Trophoblast cell (in vitro differentiated cells and primary cell): ENCODE results near the gene IGSF8.

Source experiments
- DNase-seq, 2 donors: peaks; one replicate each; pipeline ENCODE4 v3.0.0-alpha.2; 2016
- H2AFZ ChIP-seq: 2 replicates; pipeline ENCODE4 v1.6.1; 2013; ENCODE audit warnings: low read length, moderate library complexity, mild to moderate bottlenecking; ENCODE audit not compliant: insufficient read depth, poor library complexity
- H2AK5ac ChIP-seq: 2 replicates; pipeline ENCODE4 v1.6.1; 2013; ENCODE audit warnings: mild to moderate bottlenecking, low read length
- H2BK120ac ChIP-seq: 2 replicates; pipeline ENCODE4 v1.6.1; 2013; ENCODE audit warnings: low read length, mild to moderate bottlenecking, moderate library complexity; ENCODE audit not compliant: insufficient read depth, poor library complexity
- H2BK12ac ChIP-seq: 2 replicates; pipeline ENCODE4 v1.6.1; 2013; ENCODE audit warnings: mild to moderate bottlenecking, low read length, moderate library complexity
- H2BK5ac ChIP-seq: 2 replicates; pipeline ENCODE4 v1.6.1; 2013; ENCODE audit warnings: low read length, low read depth, moderate library complexity, mild to moderate bottlenecking; ENCODE audit not compliant: poor library complexity
- H3K14ac ChIP-seq: 2 replicates; pipeline ENCODE4 v1.6.1; 2013; ENCODE audit warnings: mild to moderate bottlenecking, low read length
- H3K18ac ChIP-seq: 2 replicates; pipeline ENCODE4 v1.6.1; 2013; ENCODE audit warnings: mild to moderate bottlenecking, low read length
- H3K23ac ChIP-seq: 2 replicates; pipeline ENCODE4 v1.6.1; 2013; ENCODE audit warnings: low read length
- H3K27ac ChIP-seq: 2 replicates; pipeline ENCODE4 v1.5.1; 2013; ENCODE audit warnings: low read depth, mild to moderate bottlenecking, inconsistent platforms, low read length, moderate library complexity
- H3K27me3 ChIP-seq: 2 replicates; pipeline ENCODE4 v1.6.1; 2013; ENCODE audit warnings: inconsistent platforms, mild to moderate bottlenecking, low read length, moderate library complexity; ENCODE audit not compliant: insufficient read depth
- H3K36me3 ChIP-seq, 2 experiments: 1 replicate in 1 of 2; 2 replicates in 1 of 2; pipeline ENCODE4 v1.6.1; 2013; ENCODE audit warnings: low read length in 2 of 2, mild to moderate bottlenecking in 2 of 2, moderate library complexity in 1 of 2; ENCODE audit not compliant: insufficient read depth in 2 of 2, control insufficient read depth in 1 of 2
- H3K4ac ChIP-seq: 2 replicates; pipeline ENCODE4 v1.6.1; 2013; ENCODE audit warnings: low read depth, mild to moderate bottlenecking, low read length, moderate library complexity
- H3K4me1 ChIP-seq, 2 experiments: 1 replicate in 1 of 2; 2 replicates in 1 of 2; pipeline ENCODE4 v1.6.1; 2013; ENCODE audit warnings: low read length in 2 of 2, mild to moderate bottlenecking in 2 of 2, moderate library complexity in 1 of 2; ENCODE audit not compliant: insufficient read depth in 2 of 2, control insufficient read depth in 1 of 2
- H3K4me2 ChIP-seq: 2 replicates; pipeline ENCODE4 v1.6.1; 2013; ENCODE audit warnings: inconsistent platforms, mild to moderate bottlenecking, low read length, moderate library complexity
- H3K4me3 ChIP-seq: 2 replicates; pipeline ENCODE4 v1.5.1; 2013; ENCODE audit warnings: mild to moderate bottlenecking, low read depth, low read length, inconsistent platforms
- H3K79me1 ChIP-seq: one replicate; pipeline ENCODE4 v1.6.1; 2013; ENCODE audit warnings: low read length
- H3K79me2 ChIP-seq: 2 replicates; pipeline ENCODE4 v1.6.1; 2013; ENCODE audit warnings: low read length, mild to moderate bottlenecking; ENCODE audit not compliant: control insufficient read depth, insufficient read depth, poor library complexity
- H3K9ac ChIP-seq: 2 replicates; pipeline ENCODE4 v1.6.1; 2013; ENCODE audit warnings: mild to moderate bottlenecking, low read length
- H3K9me3 ChIP-seq: 2 replicates; pipeline ENCODE4 v1.6.1; 2013; ENCODE audit warnings: low read depth, mild to moderate bottlenecking, control low read depth, inconsistent platforms, low read length; ENCODE audit not compliant: insufficient read depth
- H4K12ac ChIP-seq: 2 replicates; pipeline ENCODE4 v1.6.1; 2013; ENCODE audit warnings: low read depth, mild to moderate bottlenecking, low read length, moderate library complexity
- H4K8ac ChIP-seq: 2 replicates; pipeline ENCODE4 v1.6.1; 2013; ENCODE audit warnings: low read depth, mild to moderate bottlenecking, low read length, moderate library complexity
- H4K91ac ChIP-seq: one replicate; pipeline ENCODE4 v1.6.1; 2013; ENCODE audit warnings: low read depth, mild to moderate bottlenecking, low read length, moderate library complexity
- WGBS: extraction: QIAGEN DNeasy Blood & Tissue Kit; methylation state at CpG from one replicate; pipeline ENCODE4 v1.1.7; 2013; ENCODE audit warnings: missing lambda C conversion rate; ENCODE audit not compliant: insufficient read length, insufficient coverage; ENCODE audit errors: extremely low coverage; 5-methylcytosine and 5-hydroxymethylcytosine counted together

IGSF8 gene

GRCh38 chr1:160049101-160049500 lies 49.3 kb downstream of the IGSF8 start:
- no peak for DNase-seq
- no peak overlapping the region for H4K91ac ChIP-seq
- no peaks in the 10 kb centered on the region for H3K36me3 ChIP-seq
- no peak overlapping the region for H2BK120ac ChIP-seq
- H2AFZ ChIP-seq, result no peak overlapping the region
- no peak overlapping the region for H3K4ac ChIP-seq
- H3K79me1 ChIP-seq, result no peaks in the 10 kb centered on the region
- H2BK5ac ChIP-seq, result no peak overlapping the region
- no peak overlapping the region for H4K8ac ChIP-seq
- WGBS, result no CpG with 5 or more reads among the region's 3 CpGs
- H3K4me1 ChIP-seq, result no peaks in the 10 kb centered on the region
- H3K14ac ChIP-seq, result no peak overlapping the region
- H3K9me3 ChIP-seq, result no peaks in the 10 kb centered on the region
- H4K12ac ChIP-seq, result no peak overlapping the region
- no peak overlapping the region for H3K27ac ChIP-seq
- no peaks in the 10 kb centered on the region for H3K27me3 ChIP-seq
- no peak overlapping the region for H2AK5ac ChIP-seq
- no peak overlapping the region for H3K4me3 ChIP-seq
- no peak overlapping the region for H2BK12ac ChIP-seq
- no peak overlapping the region for H3K4me2 ChIP-seq
- H3K9ac ChIP-seq, result no peak overlapping the region
- H3K79me2 ChIP-seq, result no peaks in the 10 kb centered on the region
- no peak overlapping the region for H3K18ac ChIP-seq
- H3K23ac ChIP-seq, result no peak overlapping the region

DNA sequence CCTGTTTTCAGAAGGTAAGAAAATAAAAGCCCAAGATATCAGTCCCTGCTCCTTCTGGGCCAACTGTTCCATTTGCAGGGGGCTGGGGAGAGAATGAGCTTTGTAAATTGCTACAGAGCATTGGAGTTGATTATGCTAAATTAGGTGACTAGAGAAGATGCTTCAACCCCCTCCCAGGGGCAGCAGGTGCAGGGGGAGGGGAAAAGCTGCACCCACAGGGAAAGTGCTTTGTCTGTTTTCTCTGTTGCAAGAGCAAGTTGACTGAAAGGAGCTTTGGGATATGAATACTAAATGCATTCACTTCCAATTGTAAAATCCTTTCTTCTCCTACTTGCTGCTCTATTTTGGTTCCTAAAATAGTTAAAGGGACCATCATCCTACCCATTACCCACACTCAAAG lies 50.1 kb downstream of the IGSF8 start:
- H3K4me1 ChIP-seq, result no peaks in the 10 kb centered on the region
- no peak overlapping the region for H3K18ac ChIP-seq

DNA sequence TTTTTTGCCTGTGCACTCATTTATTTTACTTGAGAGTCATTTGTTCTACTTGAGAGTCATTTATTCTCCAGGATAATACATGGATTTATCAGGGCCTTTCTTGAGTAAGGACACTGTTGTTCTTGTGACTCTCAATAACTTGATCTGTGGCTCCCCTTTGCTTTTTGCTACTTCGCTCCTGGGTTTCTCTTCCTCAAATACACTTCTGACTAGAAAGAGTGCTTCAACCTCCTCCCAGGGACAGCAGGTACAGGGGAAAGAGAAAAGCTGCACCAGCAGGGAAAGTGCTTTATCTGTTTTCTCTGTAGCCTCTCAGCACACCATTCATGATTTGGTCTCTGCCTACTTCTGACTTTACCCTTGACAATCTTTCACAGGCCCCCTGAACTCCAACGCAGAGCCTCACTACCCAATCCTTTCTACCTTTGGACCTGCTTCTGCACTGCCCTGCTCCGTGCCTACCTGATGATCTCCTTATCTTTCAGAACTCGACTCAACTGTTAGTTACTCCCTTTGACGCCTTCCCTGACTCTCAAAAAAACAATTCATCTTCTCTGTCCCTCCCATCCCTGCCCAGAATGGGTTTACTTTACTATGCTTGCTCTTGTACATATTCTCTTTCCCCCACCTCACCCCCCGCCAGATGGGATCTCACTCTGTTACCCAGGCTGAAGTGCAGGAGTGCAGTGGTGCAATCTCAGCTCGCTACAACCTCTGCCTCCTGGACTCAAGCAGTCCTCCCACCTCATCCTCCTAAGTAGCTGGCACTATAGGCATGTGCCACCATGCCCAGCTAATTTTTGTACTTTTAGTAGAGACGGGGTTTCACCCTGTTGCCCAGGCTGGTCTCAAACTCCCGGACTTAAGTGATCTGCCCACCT lies 51.1 kb downstream of the IGSF8 start:
- no peak overlapping the region for H4K12ac ChIP-seq
- H3K14ac ChIP-seq, result no peak overlapping the region
- no peak overlapping the region for H2BK12ac ChIP-seq
- H3K4me2 ChIP-seq, result no peak overlapping the region
- no peaks in the 10 kb centered on the region for H3K79me2 ChIP-seq
- WGBS, result no CpG with 5 or more reads among the region's 9 CpGs
- H3K27ac ChIP-seq, result no peak overlapping the region
- H3K79me1 ChIP-seq, result no peaks in the 10 kb centered on the region
- H2BK5ac ChIP-seq, result no peak overlapping the region
- H3K27me3 ChIP-seq, result no peaks in the 10 kb centered on the region
- H3K9ac ChIP-seq, result no peak overlapping the region
- H3K4me1 ChIP-seq, result no peaks in the 10 kb centered on the region
- H2BK120ac ChIP-seq, result no peak overlapping the region
- no peak overlapping the region for H3K18ac ChIP-seq
- H2AK5ac ChIP-seq, result no peak overlapping the region
- H2AFZ ChIP-seq, result no peak overlapping the region
- H3K23ac ChIP-seq, result no peak overlapping the region
- no peak overlapping the region for H3K4ac ChIP-seq
- DNase-seq, result no peak
- no peak overlapping the region for H4K91ac ChIP-seq
- H4K8ac ChIP-seq, result no peak overlapping the region
- no peak overlapping the region for H3K4me3 ChIP-seq
- no peaks in the 10 kb centered on the region for H3K9me3 ChIP-seq
- no peaks in the 10 kb centered on the region for H3K36me3 ChIP-seq

More for the DNA sequence above, 50.1 kb downstream of the IGSF8 start:
- Histone ChIP-seq H3K14ac (no peak overlapping the region), H4K91ac (no peak overlapping the region), H3K79me2 (no peaks in the 10 kb centered on the region), H3K9ac (no peak overlapping the region), H3K9me3 (no peaks in the 10 kb centered on the region), H3K27ac (no peak overlapping the region), H3K27me3 (no peaks in the 10 kb centered on the region), H2BK5ac (no peak overlapping the region), H3K4me2 (no peak overlapping the region), H3K36me3 (no peaks in the 10 kb centered on the region), H4K12ac (no peak overlapping the region), H2BK12ac (no peak overlapping the region), H3K4me3 (no peak overlapping the region), H3K23ac (no peak overlapping the region), H2AFZ (no peak overlapping the region), H2AK5ac (no peak overlapping the region), H3K4ac (no peak overlapping the region), H2BK120ac (no peak overlapping the region), H3K79me1 (no peaks in the 10 kb centered on the region), H4K8ac (no peak overlapping the region)
- no peak for DNase-seq

- Histone ChIP-seq H3K27me3 (no peaks in the 10 kb centered on the region), H3K79me1 (no peaks in the 10 kb centered on the region)
Observed at GRCh38 chr1:160046494-160047110, 51.8 kb downstream of the IGSF8 start.

More at GRCh38 chr1:160046494-160047110, 51.8 kb downstream of the IGSF8 start:
- no peak overlapping the region for H4K12ac ChIP-seq
- H2AFZ ChIP-seq, result no peak overlapping the region
- H4K91ac ChIP-seq, result no peak overlapping the region
- no peaks in the 10 kb centered on the region for H3K79me2 ChIP-seq
- H3K14ac ChIP-seq, result no peak overlapping the region
- H3K27ac ChIP-seq, result no peak overlapping the region
- no peak overlapping the region for H2BK5ac ChIP-seq
- peak in 1 of 2 donors; percentile 44 for DNase-seq
- H2BK12ac ChIP-seq, result no peak overlapping the region
- no peak overlapping the region for H3K18ac ChIP-seq
- H3K4me1 ChIP-seq, result no peaks in the 10 kb centered on the region
- no peaks in the 10 kb centered on the region for H3K36me3 ChIP-seq
- H3K9me3 ChIP-seq, result no peaks in the 10 kb centered on the region
- H3K4me2 ChIP-seq, result no peak overlapping the region
- no peak overlapping the region for H2AK5ac ChIP-seq
- H4K8ac ChIP-seq, result no peak overlapping the region
- no CpG with 5 or more reads among the region's 11 CpGs for WGBS
- H2BK120ac ChIP-seq, result no peak overlapping the region
- H3K4ac ChIP-seq, result no peak overlapping the region
- H3K9ac ChIP-seq, result no peak overlapping the region
- H3K4me3 ChIP-seq, result no peak overlapping the region
- no peak overlapping the region for H3K23ac ChIP-seq
